ENCODE results near the gene FAM83F.

The FAM83F gene

DNA sequence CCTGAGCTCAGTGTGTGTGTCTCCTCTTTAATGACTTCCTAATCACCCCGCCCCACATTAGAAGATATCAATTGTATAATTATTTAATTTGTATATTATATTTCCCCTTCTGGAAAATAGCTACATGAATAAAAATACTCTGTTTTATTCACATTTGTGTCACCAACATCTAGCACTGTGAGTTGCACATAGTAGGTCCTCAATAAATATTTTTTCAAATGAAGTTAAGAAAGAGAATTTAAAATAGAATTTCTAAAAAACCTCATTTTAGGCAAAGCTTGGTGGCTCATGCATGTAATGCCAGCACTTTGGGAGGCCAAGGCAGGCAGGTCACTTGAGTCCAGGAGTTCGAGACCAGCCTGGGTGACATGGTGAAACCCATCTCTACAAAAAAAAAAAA is 59.7 kb downstream of the FAM83F start:
- no peak for DNase-seq (ENCODE audit: extremely low read depth, insufficient read length)
- Histone ChIP-seq H3K4me3 (replicated peaks; ENCODE audit: low read depth, low read length) (no peak overlapping the region), H3K36me3 (ENCODE audit: control insufficient read depth, insufficient read depth, low read length) (no peaks in the 10 kb centered on the region; the same call in 1 of the 2 replicates), H3K27me3 (replicated peaks; ENCODE audit: control insufficient read depth, insufficient read depth, low read length) (no peaks in the 10 kb centered on the region)
- TF ChIP-seq, protein P1, sequence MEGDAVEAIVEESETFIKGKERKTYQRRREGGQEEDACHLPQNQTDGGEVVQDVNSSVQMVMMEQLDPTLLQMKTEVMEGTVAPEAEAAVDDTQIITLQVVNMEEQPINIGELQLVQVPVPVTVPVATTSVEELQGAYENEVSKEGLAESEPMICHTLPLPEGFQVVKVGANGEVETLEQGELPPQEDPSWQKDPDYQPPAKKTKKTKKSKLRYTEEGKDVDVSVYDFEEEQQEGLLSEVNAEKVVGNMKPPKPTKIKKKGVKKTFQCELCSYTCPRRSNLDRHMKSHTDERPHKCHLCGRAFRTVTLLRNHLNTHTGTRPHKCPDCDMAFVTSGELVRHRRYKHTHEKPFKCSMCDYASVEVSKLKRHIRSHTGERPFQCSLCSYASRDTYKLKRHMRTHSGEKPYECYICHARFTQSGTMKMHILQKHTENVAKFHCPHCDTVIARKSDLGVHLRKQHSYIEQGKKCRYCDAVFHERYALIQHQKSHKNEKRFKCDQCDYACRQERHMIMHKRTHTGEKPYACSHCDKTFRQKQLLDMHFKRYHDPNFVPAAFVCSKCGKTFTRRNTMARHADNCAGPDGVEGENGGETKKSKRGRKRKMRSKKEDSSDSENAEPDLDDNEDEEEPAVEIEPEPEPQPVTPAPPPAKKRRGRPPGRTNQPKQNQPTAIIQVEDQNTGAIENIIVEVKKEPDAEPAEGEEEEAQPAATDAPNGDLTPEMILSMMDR (IDR thresholded peaks at IDR 0.05; ENCODE audit: insufficient read depth, low read length, poor library complexity, severe bottlenecking), result no peak

DNA sequence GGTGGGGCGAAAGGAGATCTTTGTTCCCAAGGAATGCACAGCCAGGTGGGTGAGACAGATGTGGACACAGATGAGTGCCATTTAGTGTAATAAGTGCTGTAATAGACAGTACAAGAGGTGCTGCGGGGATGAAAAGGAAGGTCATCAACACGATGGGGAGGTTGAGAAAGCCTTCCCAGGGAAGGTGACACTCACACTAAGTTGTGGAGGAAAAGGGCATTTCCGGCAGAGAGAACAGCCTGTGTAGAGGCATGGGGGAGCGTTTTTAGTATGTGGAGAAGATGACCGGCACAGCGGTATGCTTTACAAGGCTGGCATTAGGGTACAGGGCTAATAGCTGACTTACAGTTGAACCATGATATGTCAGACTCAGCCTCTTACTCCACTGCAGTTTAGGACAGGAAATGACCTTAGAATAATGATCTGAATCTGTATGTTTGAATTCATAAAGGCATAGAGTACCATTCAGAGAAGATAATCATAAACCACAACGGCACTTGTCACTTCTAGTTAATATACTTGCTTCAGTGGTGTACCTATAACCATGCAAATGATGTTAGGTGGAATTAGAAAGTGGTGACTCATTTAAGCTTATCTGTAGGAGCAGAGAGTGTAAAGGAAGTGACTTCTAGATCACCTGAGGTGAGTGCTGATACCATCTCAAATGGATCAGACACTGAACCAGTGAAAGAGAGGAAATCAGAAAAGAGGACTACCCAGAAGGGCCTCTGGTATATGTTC is 60.6 kb downstream of the FAM83F start:
- Histone ChIP-seq H3K36me3 (ENCODE audit: control insufficient read depth, insufficient read depth, low read length) (no peaks in the 10 kb centered on the region; the same call in 1 of the 2 replicates), H3K27me3 (replicated peaks; ENCODE audit: control insufficient read depth, insufficient read depth, low read length) (no peaks in the 10 kb centered on the region), H3K4me3 (replicated peaks; ENCODE audit: low read depth, low read length) (peak overlapping the region; percentile 31; the same call in 1 of the 2 replicates)
- peak; percentile 71 for DNase-seq (ENCODE audit: extremely low read depth, insufficient read length)
- TF ChIP-seq, protein P1 (IDR thresholded peaks at IDR 0.05; ENCODE audit: insufficient read depth, low read length, poor library complexity, severe bottlenecking), result no peak

DNA sequence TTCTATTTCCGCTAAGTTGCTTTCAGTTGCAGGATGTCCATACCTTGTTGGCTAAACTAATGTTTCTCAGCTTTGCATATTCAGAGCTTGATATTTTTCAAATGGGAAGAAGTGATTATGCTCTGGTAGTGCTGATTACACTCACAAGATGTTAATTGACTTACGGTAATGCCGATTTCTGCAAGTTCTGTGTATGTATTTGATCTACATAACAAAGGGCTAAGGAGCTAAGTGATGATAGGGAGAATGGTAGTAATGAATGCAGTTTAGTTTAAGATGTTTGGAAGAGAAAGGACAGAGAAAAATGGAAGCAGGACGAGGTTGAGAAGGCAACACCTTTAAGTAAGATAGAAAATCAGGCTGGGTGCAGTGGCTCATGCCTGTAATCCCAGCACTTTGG is 61.4 kb downstream of the FAM83F start:
- H3K4me3 ChIP-seq (replicated peaks; ENCODE audit: low read depth, low read length), result no peak overlapping the region

DNA sequence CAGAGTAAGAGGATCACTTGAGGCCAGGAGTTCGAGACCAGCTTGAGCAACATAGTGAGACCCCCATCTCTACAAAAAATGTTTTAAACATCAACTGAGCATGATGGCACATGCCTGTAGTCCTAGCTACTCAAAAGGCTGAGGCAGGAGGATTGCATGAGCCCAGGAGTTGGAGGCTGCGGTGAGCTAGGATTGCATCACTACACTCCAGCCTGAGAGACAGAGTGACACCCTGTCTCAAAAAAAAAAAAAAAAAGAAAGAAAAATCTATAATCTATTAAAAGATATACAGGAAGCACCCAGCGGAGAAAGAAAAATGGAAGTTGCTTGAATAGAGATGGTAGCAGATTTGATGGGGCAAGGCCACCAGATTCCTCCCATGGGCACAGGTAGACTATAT is 61.8 kb downstream of the FAM83F start:
- no peak for DNase-seq (ENCODE audit: extremely low read depth, insufficient read length)
- TF ChIP-seq, protein P1 (IDR thresholded peaks at IDR 0.05; ENCODE audit: insufficient read depth, low read length, poor library complexity, severe bottlenecking), result no peak
- H3K4me3 ChIP-seq (replicated peaks; ENCODE audit: low read depth, low read length), result no peak overlapping the region
- H3K27me3 ChIP-seq (replicated peaks; ENCODE audit: control insufficient read depth, insufficient read depth, low read length), result no peaks in the 10 kb centered on the region
- H3K36me3 ChIP-seq (ENCODE audit: control insufficient read depth, insufficient read depth, low read length), result no peaks in the 10 kb centered on the region; the same call in 1 of the 2 replicates

More for the DNA sequence above, 61.4 kb downstream of the FAM83F start:
- Histone ChIP-seq H3K36me3 (ENCODE audit: control insufficient read depth, insufficient read depth, low read length) (no peaks in the 10 kb centered on the region; the same call in 1 of the 2 replicates), H3K27me3 (replicated peaks; ENCODE audit: control insufficient read depth, insufficient read depth, low read length) (no peaks in the 10 kb centered on the region)
- TF ChIP-seq, protein P1 (IDR thresholded peaks at IDR 0.05; ENCODE audit: insufficient read depth, low read length, poor library complexity, severe bottlenecking), result no peak
- no peak for DNase-seq (ENCODE audit: extremely low read depth, insufficient read length)

DNA sequence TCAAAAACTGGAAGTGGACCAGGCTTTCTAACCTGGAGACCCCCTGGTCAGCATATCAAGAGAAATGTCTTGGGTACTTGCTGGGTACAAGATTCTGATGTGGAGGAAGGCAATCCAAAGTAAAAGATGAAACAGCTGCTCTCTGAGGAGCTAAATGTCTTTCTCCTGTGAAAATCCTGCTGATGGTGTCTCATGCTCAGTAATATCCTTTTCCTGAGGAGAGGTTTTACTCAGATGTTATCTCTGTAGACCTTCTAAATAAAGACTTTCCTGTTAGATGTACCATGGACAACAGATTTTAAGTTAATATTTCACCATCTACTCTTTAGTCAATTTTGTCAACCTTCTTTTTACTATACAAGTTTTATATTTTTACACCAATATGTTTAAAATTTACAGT is 62.9 kb downstream of the FAM83F start:
- no peak overlapping the region for H3K4me3 ChIP-seq (replicated peaks; ENCODE audit: low read depth, low read length)
- no peaks in the 10 kb centered on the region for H3K36me3 ChIP-seq (ENCODE audit: control insufficient read depth, insufficient read depth, low read length)
- no peak for DNase-seq (ENCODE audit: extremely low read depth, insufficient read length)
- TF ChIP-seq, protein P1 (IDR thresholded peaks at IDR 0.05; ENCODE audit: insufficient read depth, low read length, poor library complexity, severe bottlenecking), result no peak
- no peaks in the 10 kb centered on the region for H3K27me3 ChIP-seq (replicated peaks; ENCODE audit: control insufficient read depth, insufficient read depth, low read length)
